GM21619 (cell line): ENCODE results near the gene BPI.
"Not testable (repeated sequence)": the region's sequence is repeated elsewhere in the genome, so short reads cannot be mapped to it uniquely, and the experiment has no call there.

Experiments
- ATAC-seq: cut with Tn5 transposase; IDR thresholded peaks from one replicate; pipeline ENCODE4 v1.9.1; 2021; ENCODE audit not compliant: unreplicated experiment

Gene BPI

GRCh38 chr20:38355161-38356012 is 51.4 kb downstream of the BPI start:
- no peak for ATAC-seq

- no peak for ATAC-seq
Measured at GRCh38 chr20:38357653-38358207, 53.8 kb downstream of the BPI start.

GRCh38 chr20:38358556-38358955 is 54.6 kb downstream of the BPI start:
- no peak for ATAC-seq

GRCh38 chr20:38363004-38363747 is 59.2 kb downstream of the BPI start:
- ATAC-seq = no peak

- no peak for ATAC-seq
Measured at GRCh38 chr20:38369389-38369788, 65.4 kb downstream of the BPI start.

- no peak for ATAC-seq
Measured at GRCh38 chr20:38372806-38373205, 68.8 kb downstream of the BPI start.

- ATAC-seq = no peak
Measured at GRCh38 chr20:38373231-38373867, 69.4 kb downstream of the BPI start.

- no peak for ATAC-seq
Measured at GRCh38 chr20:38373898-38374297, 69.9 kb downstream of the BPI start.

- no peak for ATAC-seq
Measured at GRCh38 chr20:38377039-38377685, 73.2 kb downstream of the BPI start.

GRCh38 chr20:38377838-38378237 is 73.9 kb downstream of the BPI start:
- not testable (repeated sequence) for ATAC-seq

GRCh38 chr20:38383147-38383546 is 79.2 kb downstream of the BPI start:
- ATAC-seq = no peak

GRCh38 chr20:38386004-38386403 is 82.0 kb downstream of the BPI start:
- ATAC-seq = no peak

GRCh38 chr20:38386851-38387250 is 82.9 kb downstream of the BPI start:
- ATAC-seq = no peak
